HG03060 (cell line): Measurements from ENCODE around the gene BCAT1.
A peak's percentile ranks its signal among the peaks of the same experiment; 100 is the strongest.
"Not testable (repeated sequence)": the region's sequence is repeated elsewhere in the genome, so short reads cannot be mapped to it uniquely, and the experiment has no call there.

Source experiments
- ATAC-seq: cut with Tn5 transposase; IDR thresholded peaks from one replicate; pipeline ENCODE4 v1.9.1; 2021; ENCODE audit warnings: low read depth, moderate number of reproducible peaks; ENCODE audit not compliant: unreplicated experiment

Gene BCAT1

GRCh38 chr12:24872211-24872610 is 76.7 kb downstream of the BCAT1 start:
- ATAC-seq = no peak

GRCh38 chr12:24866139-24866538 is 82.8 kb downstream of the BCAT1 start:
- not testable (repeated sequence) for ATAC-seq

DNA sequence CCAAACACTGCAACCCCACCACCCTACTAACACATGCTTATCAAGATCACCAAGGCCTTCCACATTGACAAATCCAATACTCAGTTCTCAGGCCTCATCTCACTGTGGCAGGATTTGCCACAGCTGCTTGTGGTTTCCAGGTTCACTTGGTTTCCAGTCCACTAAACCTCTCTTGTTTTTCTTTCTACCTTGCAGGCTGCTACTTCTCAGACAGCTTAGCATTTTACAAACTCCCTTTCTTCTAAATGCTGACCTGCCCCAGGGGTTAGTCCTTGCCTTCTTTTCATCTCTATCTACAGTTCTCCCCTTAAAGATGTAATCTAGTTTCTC is 84.1 kb downstream of the BCAT1 start:
- no peak for ATAC-seq

DNA sequence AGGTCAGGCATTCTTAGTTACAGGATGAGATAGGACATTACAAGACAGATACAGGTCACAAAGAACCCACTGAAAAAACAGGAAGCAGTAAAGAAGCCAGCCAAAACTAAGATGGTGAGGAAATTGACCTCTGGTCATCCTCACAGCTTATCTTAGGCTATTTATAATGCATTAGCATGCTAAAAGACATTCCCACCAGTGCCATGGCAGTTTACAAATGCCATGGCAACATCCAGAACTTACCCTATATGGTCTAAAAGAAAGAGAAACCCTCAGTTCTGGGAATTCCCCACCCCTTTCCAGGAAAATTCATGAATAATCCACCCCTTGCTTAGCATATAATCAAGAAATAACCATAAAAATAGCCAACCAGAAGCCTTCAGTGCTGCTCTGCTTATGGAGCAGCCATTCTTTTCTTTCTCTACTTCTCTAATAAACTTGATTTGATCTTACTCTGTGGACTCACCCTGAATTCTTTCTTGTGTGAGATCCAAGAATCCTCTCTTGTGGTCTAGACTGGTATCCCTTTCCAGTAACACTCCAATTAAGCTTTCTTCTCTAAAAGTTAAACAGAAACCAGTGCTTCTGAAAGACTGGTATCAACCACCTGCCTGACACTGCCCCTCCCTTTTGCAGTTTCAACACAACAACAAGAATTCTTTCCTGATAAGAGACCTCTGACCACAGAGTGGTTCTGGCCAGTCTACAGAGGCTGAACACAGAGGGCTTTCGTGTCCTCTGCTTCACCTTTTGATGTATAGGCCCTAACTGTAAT is 86.9 kb downstream of the BCAT1 start:
- no peak for ATAC-seq

DNA sequence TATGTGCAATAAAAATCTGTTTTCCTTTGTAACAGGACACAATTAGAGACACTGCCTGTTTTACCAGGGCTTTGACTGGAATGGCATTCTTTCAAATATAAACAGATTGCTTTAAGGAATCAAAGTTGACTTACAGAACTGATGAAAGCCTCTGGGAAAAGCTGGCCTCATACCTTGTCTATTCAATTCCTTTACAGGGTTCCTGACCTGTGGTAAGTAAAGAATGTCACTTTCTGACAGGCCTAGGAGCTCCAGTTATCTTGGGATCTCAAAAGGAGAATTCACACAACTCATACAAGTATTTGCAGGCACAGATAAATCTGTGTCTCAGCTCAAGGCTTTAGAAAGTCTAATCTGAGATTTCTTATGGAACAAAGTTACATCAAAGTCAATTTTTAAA is 88.4 kb downstream of the BCAT1 start:
- ATAC-seq = no peak

- no peak for ATAC-seq
Measured at GRCh38 chr12:24856541-24856940, 92.4 kb downstream of the BCAT1 start.

DNA sequence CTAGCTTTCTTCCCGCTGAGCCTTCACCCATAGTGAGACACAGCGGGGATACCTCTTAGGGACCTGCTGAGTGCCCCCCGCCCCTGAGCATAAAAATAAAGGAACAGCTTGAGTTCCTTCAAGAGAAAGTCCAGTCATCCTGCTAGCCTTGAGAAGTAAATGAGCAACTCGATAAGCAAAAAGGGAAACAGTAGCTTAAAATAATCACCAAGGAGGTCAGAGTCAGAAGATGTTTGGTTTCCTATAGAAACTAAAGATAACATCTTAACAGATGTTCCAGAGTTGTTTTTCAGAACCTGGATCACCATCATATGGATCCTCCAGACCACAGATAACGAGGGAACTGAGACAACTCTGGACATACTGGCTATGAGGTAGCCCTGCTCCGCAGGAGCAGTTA is 94.0 kb downstream of the BCAT1 start:
- no peak for ATAC-seq

GRCh38 chr12:24854017-24854416 is 94.9 kb downstream of the BCAT1 start:
- ATAC-seq = no peak

DNA sequence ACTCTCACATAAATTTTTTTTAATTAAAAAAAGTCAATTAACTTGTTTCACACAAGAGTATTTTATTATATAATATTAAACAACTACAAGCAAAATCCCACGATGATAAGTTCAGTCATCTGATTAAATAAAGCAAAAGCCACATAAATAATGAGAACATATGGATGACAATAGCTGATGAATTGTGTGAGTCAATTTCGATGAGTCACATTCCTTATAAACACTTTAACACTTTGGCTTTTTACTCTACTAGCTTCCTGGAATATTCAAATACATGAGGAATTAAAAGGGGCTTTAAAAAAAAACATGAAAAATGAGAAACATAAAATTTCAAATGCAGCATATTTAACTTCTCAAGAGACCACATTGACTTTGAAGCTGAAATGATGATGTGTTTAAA is 95.3 kb downstream of the BCAT1 start:
- ATAC-seq = no peak

- ATAC-seq = no peak
Measured at GRCh38 chr12:24853094-24853493, 95.8 kb downstream of the BCAT1 start.

DNA sequence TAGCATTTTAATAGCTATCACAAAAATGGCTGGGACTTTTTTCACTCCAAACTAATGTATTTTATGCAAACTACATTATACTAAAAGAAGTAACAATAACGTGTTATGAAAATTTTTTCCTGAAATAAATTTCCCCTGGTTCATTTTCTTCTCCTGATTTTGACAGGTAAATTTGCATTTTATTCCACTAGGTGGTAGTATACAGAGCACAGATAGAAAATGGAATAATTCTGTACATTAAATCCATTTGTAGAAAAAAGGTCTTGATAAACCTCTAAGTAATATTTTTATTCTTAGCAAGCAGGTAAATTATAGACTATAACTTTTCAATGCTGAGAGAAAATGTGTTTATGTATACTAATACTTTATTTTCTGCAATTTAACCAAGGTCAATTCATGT is 96.5 kb downstream of the BCAT1 start:
- ATAC-seq = no peak

- not testable (repeated sequence) for ATAC-seq
Measured at GRCh38 chr12:24851883-24852282, 97.0 kb downstream of the BCAT1 start.

DNA sequence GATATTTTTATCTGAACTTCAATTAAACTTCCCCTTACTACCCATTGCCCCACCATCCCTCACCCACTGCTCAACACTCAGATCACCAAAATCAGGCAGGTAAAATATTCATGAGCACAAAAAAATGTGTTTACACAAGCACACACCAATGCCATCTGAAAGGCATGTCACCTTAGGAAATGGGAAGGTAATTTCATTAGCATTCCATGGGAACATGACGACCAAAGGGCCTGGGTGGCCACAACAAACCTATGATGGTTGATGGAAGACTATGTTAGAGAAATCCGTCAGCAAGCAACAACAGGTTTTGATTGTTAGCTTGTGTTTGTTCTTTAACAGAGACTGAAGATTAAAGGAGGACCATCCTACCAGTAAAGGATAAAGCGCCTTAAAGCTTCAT is 97.6 kb downstream of the BCAT1 start:
- no peak for ATAC-seq

GRCh38 chr12:24850496-24850895 is 98.4 kb downstream of the BCAT1 start:
- no peak for ATAC-seq

- ATAC-seq = no peak
Measured at GRCh38 chr12:24848941-24849477, 99.9 kb downstream of the BCAT1 start.

GRCh38 chr12:24846689-24847088 is 102.2 kb downstream of the BCAT1 start:
- no peak for ATAC-seq

DNA sequence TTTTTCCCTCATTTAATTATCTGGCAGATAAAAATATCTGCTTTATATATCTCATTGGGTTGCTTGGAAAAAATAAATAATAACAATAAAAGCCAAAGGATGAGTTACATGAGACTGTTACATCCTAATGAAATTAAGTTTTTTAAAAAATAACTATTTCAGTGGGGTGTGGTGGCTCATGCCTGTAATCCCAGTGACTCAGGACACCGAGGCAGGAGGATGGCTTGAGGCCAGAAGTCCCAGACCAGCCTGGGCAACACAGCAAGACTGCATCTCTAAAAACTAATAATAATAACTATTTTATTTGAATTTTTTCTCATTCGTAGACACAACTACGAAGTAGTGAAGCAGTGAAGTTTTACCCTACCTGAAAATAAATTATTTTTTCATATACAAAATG is 103.3 kb downstream of the BCAT1 start:
- no peak for ATAC-seq

- ATAC-seq = no peak
Measured at GRCh38 chr12:24840046-24840800, 108.7 kb downstream of the BCAT1 start.

DNA sequence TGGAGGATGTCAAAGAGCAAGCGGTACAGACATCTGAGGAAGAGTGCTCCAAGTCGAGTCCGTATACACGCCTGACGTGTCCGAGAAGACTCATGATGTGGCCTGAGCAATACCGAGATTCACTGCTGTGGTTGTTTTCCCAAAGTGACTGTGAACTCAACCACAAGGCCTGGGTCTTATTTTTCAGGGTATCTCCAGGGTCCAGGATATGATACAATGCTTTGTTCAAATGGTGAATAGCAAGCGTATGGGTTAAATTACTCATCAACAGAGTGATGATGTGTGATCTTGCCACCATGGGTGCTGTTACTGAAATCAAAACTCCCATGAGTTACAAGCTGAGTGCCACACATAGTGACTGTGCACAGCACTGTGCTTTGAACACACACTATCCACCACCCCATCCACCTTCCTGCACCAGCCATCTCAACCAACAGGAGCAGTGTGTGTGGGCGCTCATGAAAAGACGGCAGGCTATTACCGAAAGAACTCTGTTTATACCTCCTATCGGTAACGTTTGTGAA is 109.6 kb downstream of the BCAT1 start:
- peak; percentile 94 for ATAC-seq

DNA sequence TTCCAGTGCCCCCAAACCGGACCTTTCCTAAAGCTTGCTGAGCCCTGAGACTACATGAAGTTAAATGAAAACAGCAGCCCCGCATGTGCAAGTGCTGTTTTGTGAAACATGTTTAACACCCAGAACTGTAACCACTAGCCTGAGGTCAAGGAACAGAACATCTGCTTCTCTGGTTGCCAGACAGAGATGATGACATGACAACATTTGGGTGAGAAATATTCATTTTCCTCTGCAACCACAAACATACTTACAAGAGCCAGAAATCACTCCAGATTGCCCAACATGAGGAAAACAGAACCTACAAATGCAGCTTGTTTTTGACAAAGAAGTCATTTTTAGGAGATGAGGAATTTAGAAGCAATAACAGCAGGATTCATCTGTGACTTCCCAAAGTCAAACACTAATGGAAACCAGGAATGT is 110.4 kb downstream of the BCAT1 start:
- ATAC-seq = peak; percentile 22

GRCh38 chr12:24835377-24835776 is 113.5 kb downstream of the BCAT1 start:
- ATAC-seq = no peak

DNA sequence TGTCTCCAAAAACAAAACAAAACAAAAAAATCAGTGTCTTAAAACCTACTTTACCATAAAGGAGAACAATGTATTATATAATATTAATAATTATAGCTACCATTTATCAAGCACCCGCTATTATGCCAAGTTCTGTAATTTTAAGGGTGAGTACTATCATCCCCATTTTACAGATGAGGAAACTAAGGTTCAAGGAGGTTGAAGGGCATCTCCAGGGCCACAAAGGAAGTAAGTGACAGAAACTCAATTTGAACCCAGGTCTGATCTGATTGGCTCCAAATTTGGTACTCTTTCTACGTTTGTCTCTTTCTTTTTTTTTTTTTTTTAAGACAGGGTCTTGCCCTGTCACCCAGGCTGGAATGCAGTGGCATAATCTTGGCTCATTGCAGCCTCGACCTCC is 115.4 kb downstream of the BCAT1 start:
- no peak for ATAC-seq
